HepG2 (cell line): ENCODE results near the gene PSMD1. TPM values are rescaled to one million over a fixed set of nuclear protein-coding genes. Genes with fewer than 3 reads are reported as not detected.

Experiments
- ATF7 ChIP-seq, 2 experiments: fragments of 450-650 bp in 1 of 2; sonication (generic) in 1 of 2; formaldehyde crosslinking in 1 of 2; IDR thresholded peaks; 2 replicates each; pipeline versions ENCODE4 v1.4.0 to v1.6.1; 2016 to 2020; ENCODE audit warnings: antibody characterized with exemption in 1 of 2, mild to moderate bottlenecking in 1 of 2, missing genetic modification reagents in 1 of 2
- HDAC2 ChIP-seq: sonication (generic); formaldehyde crosslinking; IDR thresholded peaks from 2 replicates; pipeline ENCODE4 v1.4.0; 2020; ENCODE audit warnings: missing genetic modification reagents
- HDAC6 ChIP-seq: fragments of 200-600 bp; sonication (generic); IDR thresholded peaks from 2 replicates; pipeline ENCODE4 v1.7.0; 2017; ENCODE audit warnings: mild to moderate bottlenecking, antibody characterized with exemption, low read length, low read depth
- ISL2 ChIP-seq: sonication (generic); formaldehyde crosslinking; IDR thresholded peaks from 2 replicates; pipeline ENCODE4 v1.5.0; 2020; ENCODE audit warnings: missing genetic modification reagents
- JUNB ChIP-seq: sonication (generic); formaldehyde crosslinking; IDR thresholded peaks from 2 replicates; pipeline ENCODE4 v1.8.0; 2022; ENCODE audit warnings: missing genetic modification reagents, mild to moderate bottlenecking, borderline replicate concordance
- MAFG ChIP-seq: sonication (generic); formaldehyde crosslinking; IDR thresholded peaks from 2 replicates; pipeline ENCODE4 v1.5.1; 2020; ENCODE audit warnings: mild to moderate bottlenecking, missing genetic modification reagents
- MED8 ChIP-seq: sonication (generic); formaldehyde crosslinking; IDR thresholded peaks from 2 replicates; pipeline ENCODE4 v1.8.1; 2023; ENCODE audit warnings: mild to moderate bottlenecking, missing genetic modification reagents; ENCODE audit not compliant: insufficient replicate concordance
- RBFOX2 ChIP-seq: fragments of 200-400 bp; formaldehyde crosslinking; IDR thresholded peaks from 2 replicates; pipeline ENCODE4 v1.6.1; 2017; ENCODE audit warnings: low read depth, mild to moderate bottlenecking, low read length
- SP140L ChIP-seq: sonication (generic); formaldehyde crosslinking; IDR thresholded peaks from 2 replicates; pipeline ENCODE4 v1.4.0; 2020; ENCODE audit warnings: missing genetic modification reagents, borderline replicate concordance
- TBX3 ChIP-seq: fragments of 450-650 bp; IDR thresholded peaks from 2 replicates; pipeline ENCODE4 v1.6.1; 2017; ENCODE audit warnings: antibody characterized with exemption, mild to moderate bottlenecking, inconsistent platforms, borderline replicate concordance
- THYN1 ChIP-seq: sonication (generic); formaldehyde crosslinking; IDR thresholded peaks from 2 replicates; pipeline ENCODE4 v1.8.1; 2023; ENCODE audit warnings: low read depth, mild to moderate bottlenecking, moderate library complexity, missing genetic modification reagents, borderline replicate concordance
- U2AF1 ChIP-seq: fragments of 200-400 bp; formaldehyde crosslinking; optimal IDR thresholded peaks from 2 replicates; pipeline ENCODE3; 2017; ENCODE audit warnings: mild to moderate bottlenecking, low read depth, low read length
- WIZ ChIP-seq: sonication (generic); formaldehyde crosslinking; IDR thresholded peaks from 2 replicates; pipeline ENCODE4 v1.5.1; 2020; ENCODE audit warnings: mild to moderate bottlenecking, missing genetic modification reagents
- ZBTB7A ChIP-seq: sonication (generic); formaldehyde crosslinking; IDR thresholded peaks from 2 replicates; pipeline ENCODE4 v1.8.0; 2022; ENCODE audit warnings: mild to moderate bottlenecking, missing genetic modification reagents
- ZFP91 ChIP-seq: sonication (generic); formaldehyde crosslinking; IDR thresholded peaks from 2 replicates; pipeline ENCODE4 v1.9.0; 2022; ENCODE audit warnings: missing genetic modification reagents, mild to moderate bottlenecking, borderline replicate concordance
- ZIK1 ChIP-seq: sonication (generic); formaldehyde crosslinking; IDR thresholded peaks from 2 replicates; pipeline ENCODE4 v1.5.0; 2020; ENCODE audit warnings: mild to moderate bottlenecking, low read depth, missing genetic modification reagents, borderline replicate concordance
- ZKSCAN5 ChIP-seq: sonication (generic); formaldehyde crosslinking; IDR thresholded peaks from 2 replicates; pipeline ENCODE4 v1.5.1; 2020; ENCODE audit warnings: mild to moderate bottlenecking, missing genetic modification reagents
- ZNF274 ChIP-seq: sonication (generic); formaldehyde crosslinking; IDR thresholded peaks from 2 replicates; pipeline ENCODE4 v1.5.1; 2020; ENCODE audit warnings: mild to moderate bottlenecking, missing genetic modification reagents
- ZNF292 ChIP-seq: sonication (generic); formaldehyde crosslinking; IDR thresholded peaks from 2 replicates; pipeline ENCODE4 v1.8.1; 2022; ENCODE audit warnings: mild to moderate bottlenecking, low read depth, missing genetic modification reagents, borderline replicate concordance
- ZNF335 ChIP-seq: sonication (generic); formaldehyde crosslinking; IDR thresholded peaks from 2 replicates; pipeline ENCODE4 v1.4.0; 2020; ENCODE audit warnings: missing genetic modification reagents
- ZNF451 ChIP-seq: sonication (generic); formaldehyde crosslinking; IDR thresholded peaks from 2 replicates; pipeline ENCODE4 v1.5.0; 2020; ENCODE audit warnings: mild to moderate bottlenecking, missing genetic modification reagents
- ZNF607 ChIP-seq: sonication (generic); formaldehyde crosslinking; IDR thresholded peaks from 2 replicates; pipeline ENCODE4 v1.5.1; 2020; ENCODE audit warnings: missing genetic modification reagents, mild to moderate bottlenecking, borderline replicate concordance
- ZNF703 ChIP-seq: sonication (generic); formaldehyde crosslinking; IDR thresholded peaks from 2 replicates; pipeline ENCODE4 v1.5.1; 2020; ENCODE audit warnings: missing genetic modification reagents, mild to moderate bottlenecking, moderate library complexity, borderline replicate concordance
- polyA plus RNA-seq, 8 experiments: library from polyadenylated mRNA; depleted of rRNA in 3 of 8; stranded (reverse) in 7 of 8; unstranded in 1 of 8; fragments of >200 nt; fragmentation: Illumina TruSeq in 4 of 8; extraction: Trizol in 4 of 8; gene quantifications; 2 replicates each; pipeline versions ENCODE4 v1.2.1 to v1.2.3, GENCODE V29; 2011 to 2016; ENCODE audit warnings: low read depth in 4 of 8, missing spikeins in 1 of 8, mixed read lengths in 1 of 8; ENCODE audit not compliant: insufficient read depth in 1 of 8
- total RNA-seq, 5 experiments: library from RNA; depleted of rRNA; stranded (reverse); fragments of >200 nt; fragmentation: Illumina TruSeq; extraction: Trizol; gene quantifications; 2 replicates each; pipeline ENCODE4 v1.2.3, GENCODE V29; 2016; ENCODE audit warnings: low read depth in 1 of 5
- TF ChIP-seq, protein P1 (sequence below): IDR thresholded peaks from 2 replicates; pipeline ENCODE4 v1.4.0; 2020; ENCODE audit warnings: mild to moderate bottlenecking, missing genetic modification reagents

The PSMD1 gene
- total and polyA plus RNA-seq, 2 of the 13 experiments (the other 11 are each of a cell fraction or from before 2014, with no cell fraction given): 136 to 191 TPM

DNA sequence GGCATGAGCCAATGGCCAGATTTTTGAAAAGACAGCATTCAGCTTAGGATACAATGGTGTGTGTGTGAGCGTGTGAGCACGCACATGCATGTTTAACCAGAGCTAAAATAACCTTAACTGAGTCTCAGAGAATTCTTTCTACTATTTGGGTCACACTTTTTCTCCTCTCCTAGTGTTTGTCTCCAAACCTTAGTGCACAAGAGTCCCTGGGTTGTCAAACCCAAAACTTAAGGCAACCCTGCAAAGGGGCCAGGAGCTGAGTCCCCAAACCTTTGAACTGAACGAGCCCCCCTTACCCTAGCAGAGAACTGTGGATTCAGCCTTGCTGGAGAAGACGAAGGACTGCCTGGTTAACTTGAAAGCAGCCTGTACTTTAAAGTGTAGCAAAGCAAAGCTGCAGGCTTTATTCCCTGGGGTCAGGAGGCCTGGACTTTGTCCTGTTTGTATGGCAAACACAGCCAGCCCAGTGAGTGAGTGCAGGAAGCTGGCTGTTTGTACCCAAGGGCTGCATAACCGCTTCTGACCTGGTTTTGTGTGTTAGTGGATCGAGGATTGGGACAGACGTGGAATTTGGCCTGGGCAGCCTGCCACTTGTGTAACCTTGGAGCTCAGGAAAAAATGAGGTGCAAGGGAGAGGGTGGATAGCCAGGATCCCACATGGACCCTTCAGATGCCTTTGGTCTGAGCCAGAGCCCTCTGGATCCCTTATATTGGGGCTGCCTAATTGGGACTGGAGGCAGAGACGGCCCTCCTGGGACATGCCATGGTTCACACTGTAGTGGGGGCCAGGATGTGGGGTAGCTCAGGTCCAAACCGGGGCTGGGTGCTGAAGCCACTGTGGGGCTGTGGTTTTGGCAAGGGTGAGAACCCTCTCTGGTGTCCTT lies 6.4 kb upstream of the PSMD1 start (continued):
- TF ChIP-seq MED8 (CRISPR knock-in tag) (no peak), MAFG (CRISPR knock-in tag) (no peak), ZFP91 (peak; percentile 93), TBX3 (peak; percentile 77; the same call in 1 of the 2 replicates), HDAC2 (CRISPR knock-in tag) (peak; percentile 100), ZNF451 (CRISPR knock-in tag) (peak; percentile 90), ISL2 (CRISPR knock-in tag) (peak; percentile 98), ZIK1 (no peak; the same call in 1 of the 2 replicates), JUNB (CRISPR knock-in tag) (peak; percentile 62; the same call in 1 of the 2 replicates), ZNF607 (CRISPR knock-in tag) (peak; percentile 98), ZNF335 (CRISPR knock-in tag) (peak; percentile 98), THYN1 (CRISPR knock-in tag) (no peak), HDAC6 (no peak), ZKSCAN5 (CRISPR knock-in tag) (no peak), SP140L (CRISPR knock-in tag) (peak; percentile 78; the same call in 1 of the 2 replicates), ATF7 (IDR thresholded peaks at IDR 0.05) (0 out of 2 replicates have a peak, but pooled peaks have one; percentile 8), ATF7 (CRISPR knock-in tag; IDR thresholded peaks at IDR 0.05) (peak; percentile 79; the same call in 1 of the 2 replicates), ZNF292 (peak; percentile 98), ZBTB7A (peak; percentile 84), RBFOX2 (peak; percentile 77), WIZ (CRISPR knock-in tag) (peak; percentile 46; the same call in 1 of the 2 replicates), U2AF1 (peak; percentile 93), ZNF703 (CRISPR knock-in tag) (peak; percentile 25; the same call in 1 of the 2 replicates), ZNF274 (CRISPR knock-in tag) (peak; percentile 90)
- TF ChIP-seq, protein P1, sequence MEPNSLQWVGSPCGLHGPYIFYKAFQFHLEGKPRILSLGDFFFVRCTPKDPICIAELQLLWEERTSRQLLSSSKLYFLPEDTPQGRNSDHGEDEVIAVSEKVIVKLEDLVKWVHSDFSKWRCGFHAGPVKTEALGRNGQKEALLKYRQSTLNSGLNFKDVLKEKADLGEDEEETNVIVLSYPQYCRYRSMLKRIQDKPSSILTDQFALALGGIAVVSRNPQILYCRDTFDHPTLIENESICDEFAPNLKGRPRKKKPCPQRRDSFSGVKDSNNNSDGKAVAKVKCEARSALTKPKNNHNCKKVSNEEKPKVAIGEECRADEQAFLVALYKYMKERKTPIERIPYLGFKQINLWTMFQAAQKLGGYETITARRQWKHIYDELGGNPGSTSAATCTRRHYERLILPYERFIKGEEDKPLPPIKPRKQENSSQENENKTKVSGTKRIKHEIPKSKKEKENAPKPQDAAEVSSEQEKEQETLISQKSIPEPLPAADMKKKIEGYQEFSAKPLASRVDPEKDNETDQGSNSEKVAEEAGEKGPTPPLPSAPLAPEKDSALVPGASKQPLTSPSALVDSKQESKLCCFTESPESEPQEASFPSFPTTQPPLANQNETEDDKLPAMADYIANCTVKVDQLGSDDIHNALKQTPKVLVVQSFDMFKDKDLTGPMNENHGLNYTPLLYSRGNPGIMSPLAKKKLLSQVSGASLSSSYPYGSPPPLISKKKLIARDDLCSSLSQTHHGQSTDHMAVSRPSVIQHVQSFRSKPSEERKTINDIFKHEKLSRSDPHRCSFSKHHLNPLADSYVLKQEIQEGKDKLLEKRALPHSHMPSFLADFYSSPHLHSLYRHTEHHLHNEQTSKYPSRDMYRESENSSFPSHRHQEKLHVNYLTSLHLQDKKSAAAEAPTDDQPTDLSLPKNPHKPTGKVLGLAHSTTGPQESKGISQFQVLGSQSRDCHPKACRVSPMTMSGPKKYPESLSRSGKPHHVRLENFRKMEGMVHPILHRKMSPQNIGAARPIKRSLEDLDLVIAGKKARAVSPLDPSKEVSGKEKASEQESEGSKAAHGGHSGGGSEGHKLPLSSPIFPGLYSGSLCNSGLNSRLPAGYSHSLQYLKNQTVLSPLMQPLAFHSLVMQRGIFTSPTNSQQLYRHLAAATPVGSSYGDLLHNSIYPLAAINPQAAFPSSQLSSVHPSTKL (CRISPR knock-in tag): peak; percentile 99
